ENCODE measurements around the gene NAA38. TPM values are rescaled to one million over a fixed set of nuclear protein-coding genes. Genes with fewer than 3 reads are reported as not detected.

The NAA38 gene
- total RNA-seq, 3 donors from 2014 or later, result 40.4 to 47.5 (median 41.5) TPM

GRCh38 chr17:7886227-7887037 is 29.1 kb upstream of the NAA38 start:
- Mint-ChIP-seq H3K4me1 (ENCODE audit: low read depth) (peaks cover 6% of the 10 kb centered on the region), H3K4me3 (no peak overlapping the region), H3K27me3 (ENCODE audit: low read depth) (no peaks in the 10 kb centered on the region), H3K9me3 (no peaks in the 10 kb centered on the region), H3K36me3 (ENCODE audit: insufficient read depth) (peaks cover 7% of the 10 kb centered on the region)
- peak; percentile 59 for DNase-seq
- peak; percentile 5 to 8 for ATAC-seq

GRCh38 chr17:7885367-7886226 is 28.2 kb upstream of the NAA38 start:
- DNase-seq (peak; percentile 22), ATAC-seq (peak; percentile 3 to 4)
- Mint-ChIP-seq H3K9me3 (no peaks in the 10 kb centered on the region), H3K4me3 (no peak overlapping the region), H3K36me3 (ENCODE audit: insufficient read depth) (peaks cover 4% of the 10 kb centered on the region), H3K27me3 (ENCODE audit: low read depth) (no peaks in the 10 kb centered on the region), H3K4me1 (ENCODE audit: low read depth) (peaks cover 6% of the 10 kb centered on the region)

- DNase-seq (peak; percentile 56), ATAC-seq (no peak)
- Mint-ChIP-seq H3K27me3 (ENCODE audit: low read depth) (no peaks in the 10 kb centered on the region), H3K4me3 (peak overlapping the region; percentile 70), H3K9me3 (no peaks in the 10 kb centered on the region), H3K36me3 (ENCODE audit: insufficient read depth) (no peaks in the 10 kb centered on the region), H3K4me1 (ENCODE audit: low read depth) (peaks cover 3% of the 10 kb centered on the region)
Observed at GRCh38 chr17:7884581-7885366, 27.4 kb upstream of the NAA38 start.

- Mint-ChIP-seq H3K4me1 (ENCODE audit: low read depth) (peaks cover 3% of the 10 kb centered on the region), H3K36me3 (ENCODE audit: insufficient read depth) (no peaks in the 10 kb centered on the region), H3K9me3 (no peaks in the 10 kb centered on the region), H3K27me3 (ENCODE audit: low read depth) (no peaks in the 10 kb centered on the region), H3K4me3 (peak overlapping the region; percentile 75)
- no peak for ATAC-seq
- DNase-seq, result peak; percentile 23
Observed at GRCh38 chr17:7883781-7884386, 26.5 kb upstream of the NAA38 start.

- DNase-seq (no peak), ATAC-seq (no peak)
- Mint-ChIP-seq H3K27me3 (ENCODE audit: low read depth) (no peaks in the 10 kb centered on the region), H3K4me1 (ENCODE audit: low read depth) (peaks cover 3% of the 10 kb centered on the region), H3K36me3 (ENCODE audit: insufficient read depth) (no peaks in the 10 kb centered on the region), H3K9me3 (no peaks in the 10 kb centered on the region), H3K4me3 (no peak overlapping the region)
Observed at GRCh38 chr17:7882629-7883028, 25.3 kb upstream of the NAA38 start.

GRCh38 chr17:7882068-7882467 is 24.7 kb upstream of the NAA38 start:
- no peak for DNase-seq
- H3K9me3 Mint-ChIP-seq, result no peaks in the 10 kb centered on the region
- ATAC-seq, result no peak
- H3K27me3 Mint-ChIP-seq (ENCODE audit: low read depth), result no peaks in the 10 kb centered on the region
- H3K36me3 Mint-ChIP-seq (ENCODE audit: insufficient read depth), result no peaks in the 10 kb centered on the region
- H3K4me3 Mint-ChIP-seq, result no peak overlapping the region
- peaks cover 4% of the 10 kb centered on the region for H3K4me1 Mint-ChIP-seq (ENCODE audit: low read depth)

- no peak overlapping the region for H3K4me3 Mint-ChIP-seq
Observed at GRCh38 chr17:7881276-7882054, 24.1 kb upstream of the NAA38 start.

GRCh38 chr17:7880076-7880868 is 22.9 kb upstream of the NAA38 start:
- no peaks in the 10 kb centered on the region for H3K27me3 Mint-ChIP-seq (ENCODE audit: low read depth)
- peaks cover 6% of the 10 kb centered on the region for H3K36me3 Mint-ChIP-seq (ENCODE audit: insufficient read depth)
- ATAC-seq (no peak), DNase-seq (no peak)
- peaks cover 6% of the 10 kb centered on the region for H3K4me1 Mint-ChIP-seq (ENCODE audit: low read depth)
- no peak overlapping the region for H3K4me3 Mint-ChIP-seq
- no peaks in the 10 kb centered on the region for H3K9me3 Mint-ChIP-seq

More at GRCh38 chr17:7881276-7882054, 24.1 kb upstream of the NAA38 start:
- Mint-ChIP-seq H3K27me3 (ENCODE audit: low read depth) (no peaks in the 10 kb centered on the region), H3K36me3 (ENCODE audit: insufficient read depth) (peaks cover under 1% of the 10 kb centered on the region), H3K9me3 (no peaks in the 10 kb centered on the region), H3K4me1 (ENCODE audit: low read depth) (peaks cover 4% of the 10 kb centered on the region)
- DNase-seq, result no peak
- no peak for ATAC-seq

- Mint-ChIP-seq H3K36me3 (ENCODE audit: insufficient read depth) (peaks cover 8% of the 10 kb centered on the region), H3K9me3 (no peaks in the 10 kb centered on the region), H3K27me3 (ENCODE audit: low read depth) (no peaks in the 10 kb centered on the region), H3K4me1 (ENCODE audit: low read depth) (peaks cover 6% of the 10 kb centered on the region), H3K4me3 (no peak overlapping the region)
- ATAC-seq (no peak), DNase-seq (no peak)
Observed at GRCh38 chr17:7878234-7878633, 20.9 kb upstream of the NAA38 start.

- no peaks in the 10 kb centered on the region for H3K9me3 Mint-ChIP-seq
- no peak for ATAC-seq
Observed at GRCh38 chr17:7875804-7876370, 18.5 kb upstream of the NAA38 start.

GRCh38 chr17:7873051-7873450 is 15.7 kb upstream of the NAA38 start:
- no peaks in the 10 kb centered on the region for H3K27me3 Mint-ChIP-seq (ENCODE audit: low read depth)
- ATAC-seq (no peak), DNase-seq (no peak)
- H3K4me3 Mint-ChIP-seq, result no peak overlapping the region
- peaks cover 18% of the 10 kb centered on the region for H3K4me1 Mint-ChIP-seq (ENCODE audit: low read depth)
- H3K36me3 Mint-ChIP-seq (ENCODE audit: insufficient read depth), result peaks cover 13% of the 10 kb centered on the region
- H3K9me3 Mint-ChIP-seq, result no peaks in the 10 kb centered on the region

More at GRCh38 chr17:7875804-7876370, 18.5 kb upstream of the NAA38 start:
- no peaks in the 10 kb centered on the region for H3K27me3 Mint-ChIP-seq (ENCODE audit: low read depth)
- H3K36me3 Mint-ChIP-seq (ENCODE audit: insufficient read depth), result peaks cover 13% of the 10 kb centered on the region
- H3K4me1 Mint-ChIP-seq (ENCODE audit: low read depth), result peaks cover 8% of the 10 kb centered on the region
- no peak overlapping the region for H3K4me3 Mint-ChIP-seq
- DNase-seq, result no peak

GRCh38 chr17:7867881-7868329 is 10.5 kb upstream of the NAA38 start:
- H3K27me3 Mint-ChIP-seq (ENCODE audit: low read depth), result no peaks in the 10 kb centered on the region
- peaks cover 8% of the 10 kb centered on the region for H3K36me3 Mint-ChIP-seq (ENCODE audit: insufficient read depth)
- H3K4me3 Mint-ChIP-seq, result peak overlapping the region; percentile 14
- H3K4me1 Mint-ChIP-seq (ENCODE audit: low read depth), result peaks cover 27% of the 10 kb centered on the region
- no peak for DNase-seq
- H3K9me3 Mint-ChIP-seq, result no peaks in the 10 kb centered on the region
- ATAC-seq, result peak; percentile 65 to 67
